SK-N-SH (cell line): ENCODE measurements around the gene BIRC5. TPM values are rescaled to one million over a fixed set of nuclear protein-coding genes. Genes with fewer than 3 reads are reported as not detected.
A peak's percentile ranks its signal among the peaks of the same experiment; 100 is the strongest.

Experiments used
- CTCF ChIA-PET: fragments of 300-600, 350-600 bp; formaldehyde crosslinking; extraction: SDS; loops from one replicate; lab custom pipeline; 2021; lab: Yijun Ruan, JAX
- POLR2A ChIA-PET: fragments of 350-600 bp; sonication (Branson Sonifier 250); formaldehyde crosslinking; extraction: SDS; loops from one replicate; lab custom pipeline; 2020; ENCODE audit warnings: antibody characterized with exemption, inconsistent platforms; lab: Yijun Ruan, JAX
- DNase-seq: peaks from one replicate; pipeline ENCODE4 v3.0.0; 2012
- H2AFZ ChIP-seq: fragments of 200-600 bp; sonication (generic); 2 replicates; pipeline ENCODE4 v1.8.1; 2016; ENCODE audit warnings: antibody characterized with exemption, mild to moderate bottlenecking, low read depth
- H3F3A ChIP-seq: fragments of 200-600 bp; sonication (generic); replicated peaks from 2 replicates; pipeline ENCODE3; 2016; ENCODE audit warnings: antibody characterized with exemption, mild to moderate bottlenecking; ENCODE audit not compliant: insufficient read depth
- H3K27ac ChIP-seq, 2 experiments: fragments of 200-500 bp in 1 of 2; fragments of 200-600 bp in 1 of 2; sonication (Bioruptor generic) in 1 of 2; sonication (generic), shearing (Covaris generic) in 1 of 2; 2 replicates each; pipeline versions ENCODE4 v1.5.1 to v1.6.1; 2014 to 2016; ENCODE audit warnings: low read depth in 2 of 2, inconsistent platforms in 1 of 2, low read length in 1 of 2, mild to moderate bottlenecking in 1 of 2, mixed read lengths in 1 of 2
- H3K27me3 ChIP-seq: fragments of 200-600 bp; sonication (generic), shearing (Covaris generic); 2 replicates; pipeline ENCODE4 v1.6.1; 2016; ENCODE audit warnings: mixed run types; ENCODE audit not compliant: insufficient read depth
- H3K36me3 ChIP-seq, 2 experiments: fragments of 200-500 bp in 1 of 2; fragments of 200-600 bp in 1 of 2; sonication (Bioruptor generic) in 1 of 2; sonication (generic) in 1 of 2; replicated peaks in 1 of 2; 2 replicates each; pipeline versions ENCODE3 to v1.5.1; 2014 to 2016; ENCODE audit warnings: low read length in 1 of 2, mild to moderate bottlenecking in 1 of 2; ENCODE audit not compliant: insufficient read depth in 2 of 2, control insufficient read depth in 1 of 2
- H3K4me1 ChIP-seq, 2 experiments: fragments of 200-500 bp in 1 of 2; fragments of 200-600 bp in 1 of 2; sonication (Bioruptor generic) in 1 of 2; sonication (generic), shearing (Covaris generic) in 1 of 2; 2 replicates each; pipeline versions ENCODE4 v1.5.1 to v1.6.1; 2014 to 2016; ENCODE audit warnings: low read depth in 1 of 2, low read length in 1 of 2, mixed run types in 1 of 2; ENCODE audit not compliant: insufficient read depth in 2 of 2, control insufficient read depth in 1 of 2
- H3K4me2 ChIP-seq: fragments of 200-600 bp; sonication (generic), shearing (Covaris generic); 2 replicates; pipeline ENCODE4 v1.6.1; 2017; ENCODE audit warnings: mixed run types
- H3K4me3 ChIP-seq, 2 experiments: fragments of 200-500 bp in 1 of 2; fragments of 200-600 bp in 1 of 2; sonication (Bioruptor generic) in 1 of 2; sonication (generic), shearing (Covaris generic) in 1 of 2; 2 replicates each; pipeline versions ENCODE4 v1.5.1 to v1.8.1; 2014 to 2016; ENCODE audit warnings: low read depth in 2 of 2, inconsistent platforms in 1 of 2, low read length in 1 of 2, mild to moderate bottlenecking in 1 of 2, mixed read lengths in 1 of 2, moderate library complexity in 1 of 2
- H3K79me2 ChIP-seq: fragments of 200-600 bp; sonication (generic); 2 replicates; pipeline ENCODE4 v1.8.1; 2017; ENCODE audit warnings: mild to moderate bottlenecking; ENCODE audit not compliant: insufficient read depth
- H3K9ac ChIP-seq: fragments of 200-600 bp; sonication (generic); 2 replicates; pipeline ENCODE4 v1.6.1; 2017; ENCODE audit warnings: mixed run types
- H3K9me2 ChIP-seq: fragments of 200-600 bp; sonication (generic); 2 replicates; pipeline ENCODE4 v1.6.1; 2017; ENCODE audit warnings: mixed run types
- H3K9me3 ChIP-seq: fragments of 200-600 bp; sonication (generic); 2 replicates; pipeline ENCODE4 v1.6.1; 2017; ENCODE audit warnings: mixed run types, mild to moderate bottlenecking, moderate library complexity
- H4K20me1 ChIP-seq: fragments of 200-600 bp; sonication (generic); 2 replicates; pipeline ENCODE4 v1.6.1; 2017; ENCODE audit warnings: mild to moderate bottlenecking, mixed run types; ENCODE audit not compliant: insufficient read depth
- CHD2 ChIP-seq: fragments of 150-350 bp; IDR thresholded peaks from 2 replicates; pipeline ENCODE4 v1.6.1; 2018; ENCODE audit warnings: low read length; ENCODE audit not compliant: partially characterized antibody
- ELF1 ChIP-seq: IDR thresholded peaks from 2 replicates; pipeline ENCODE4 v1.4.0; 2012
- EP300 ChIP-seq, 2 experiments: IDR thresholded peaks; 2 replicates each; pipeline versions ENCODE4 v1.4.0 to v1.6.1; 2012; ENCODE audit warnings: borderline replicate concordance in 1 of 2, low read depth in 1 of 2, low read length in 1 of 2
- FOSL2 ChIP-seq: IDR thresholded peaks from 2 replicates; pipeline ENCODE4 v1.4.0; 2012; ENCODE audit warnings: low read depth, mild to moderate bottlenecking, moderate library complexity, borderline replicate concordance
- FOXJ3 ChIP-seq: sonication (generic); formaldehyde crosslinking; IDR thresholded peaks from 2 replicates; pipeline ENCODE4 v1.5.1; 2020; ENCODE audit warnings: mild to moderate bottlenecking, missing genetic modification reagents
- GATA2 ChIP-seq: sonication (generic); formaldehyde crosslinking; IDR thresholded peaks from 2 replicates; pipeline ENCODE4 v1.5.0; 2020; ENCODE audit warnings: mild to moderate bottlenecking, missing genetic modification reagents
- RFX5 ChIP-seq: IDR thresholded peaks from 2 replicates; pipeline ENCODE4 v1.6.1; 2012; ENCODE audit warnings: mild to moderate bottlenecking, improper control_type of control experiment, low read length
- SIN3A ChIP-seq: IDR thresholded peaks from 2 replicates; pipeline ENCODE4 v1.6.1; 2012; ENCODE audit warnings: low read depth, mild to moderate bottlenecking, low read length, moderate library complexity, borderline replicate concordance
- SMC3 ChIP-seq: IDR thresholded peaks from 2 replicates; pipeline ENCODE4 v1.6.1; 2012; ENCODE audit warnings: low read depth, low read length, improper control_type of control experiment
- TCF12 ChIP-seq: IDR thresholded peaks from 2 replicates; pipeline ENCODE4 v1.4.0; 2012
- YY1 ChIP-seq: IDR thresholded peaks from 2 replicates; pipeline ENCODE4 v1.4.0; 2012; ENCODE audit warnings: low read depth, mild to moderate bottlenecking
- WGBS: methylation state at CpG from one replicate; pipeline ENCODE4 v1.1.6; 2017; ENCODE audit warnings: low lambda C conversion rate; 5-methylcytosine and 5-hydroxymethylcytosine counted together
- polyA plus RNA-seq, 3 experiments: library from polyadenylated mRNA; depleted of rRNA; stranded (reverse); fragments of >200 nt; gene quantifications; 2 replicates each; pipeline ENCODE4 v1.2.3, GENCODE V29; 2012
- TF ChIP-seq, protein P1 (sequence below): IDR thresholded peaks from 2 replicates; pipeline ENCODE4; 2012
- TF ChIP-seq, protein P2 (sequence below): fragments of 200-600 bp; sonication (generic); IDR thresholded peaks from 2 replicates; pipeline ENCODE4 v1.6.1; 2017; ENCODE audit warnings: antibody characterized with exemption, mild to moderate bottlenecking, moderate library complexity

BIRC5 gene
- polyA plus RNA-seq, 1 of the 3 experiments (the other 2 are of a cell fraction): 31.4 TPM

DNA sequence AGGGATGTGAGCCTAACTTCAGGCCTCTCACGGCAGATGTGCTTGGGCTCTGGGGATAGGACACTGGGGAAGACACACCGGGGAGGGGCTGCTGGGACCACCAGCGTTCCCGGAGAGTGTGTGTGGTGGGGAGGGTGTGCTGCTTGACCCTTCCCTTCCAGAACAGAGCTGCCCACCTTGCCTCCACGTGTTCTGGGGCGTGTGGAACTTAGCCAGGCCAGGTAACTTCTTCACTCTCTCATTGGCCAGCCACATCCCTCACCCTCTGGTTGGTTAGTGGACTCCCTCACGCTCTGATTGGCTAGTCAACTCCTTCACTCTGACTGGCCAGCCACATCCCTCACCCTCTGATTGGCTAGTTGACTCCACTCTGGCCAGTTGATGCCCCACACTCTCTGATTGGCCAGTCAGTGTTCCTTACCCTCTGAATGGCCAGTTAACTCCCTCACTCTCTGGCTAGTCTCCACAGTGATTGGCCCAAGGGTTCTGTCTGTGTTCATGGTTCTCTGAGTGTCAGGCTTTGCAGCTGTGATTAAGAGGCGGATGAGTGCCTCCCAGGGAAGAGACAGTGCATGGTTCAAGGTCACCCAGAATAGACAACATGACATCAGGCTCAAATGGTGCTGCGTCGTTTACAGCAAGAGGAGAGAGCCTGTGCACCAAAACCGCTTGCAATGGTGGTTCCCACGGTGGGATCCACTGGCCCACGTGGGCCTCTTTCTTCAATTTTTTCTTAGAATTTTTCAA lies 27.4 kb downstream of the BIRC5 start:
- ChIA-PET CTCF (interaction anchor here (1.2 to 3.6 kb wide), 4 partner anchors 9 to 181 kb away, joined by 3 to 50 read pairs (median 4); no protein-coding TSS in a partner anchor), POLR2A (no interaction called here)
- H3K4me1 ChIP-seq: peaks cover 0 to 26% of the 10 kb centered on the region in 2 experiments; a peak in 1 of 4 replicates
- H3K27me3 ChIP-seq: no peaks in the 10 kb centered on the region
- H3K9me2 ChIP-seq: no peaks in the 10 kb centered on the region
- H2AFZ ChIP-seq: no peak overlapping the region
- no peak overlapping the region; a peak in 1 of 4 replicates for H3K27ac ChIP-seq
- no peaks in the 10 kb centered on the region for H3K79me2 ChIP-seq
- H3K9me3 ChIP-seq: 0 out of 2 replicates have a peak, but pooled peaks cover 6% of the 10 kb centered on the region
- H3F3A ChIP-seq: no peaks in the 10 kb centered on the region
- peak; percentile 79 for DNase-seq
- no peaks in the 10 kb centered on the region for H4K20me1 ChIP-seq
- H3K4me3 ChIP-seq: no peak overlapping the region
- no peaks in the 10 kb centered on the region for H3K36me3 ChIP-seq
- WGBS: 78% methylated on average over 13 of the region's 13 CpGs
- no peak overlapping the region for H3K9ac ChIP-seq
- no peak for TF ChIP-seq FOSL2
- TF ChIP-seq GATA2 (CRISPR knock-in tag): no peak
- TF ChIP-seq ELF1: no peak
- no peak for TF ChIP-seq YY1
- no peak for TF ChIP-seq FOXJ3
- TF ChIP-seq, protein P1, sequence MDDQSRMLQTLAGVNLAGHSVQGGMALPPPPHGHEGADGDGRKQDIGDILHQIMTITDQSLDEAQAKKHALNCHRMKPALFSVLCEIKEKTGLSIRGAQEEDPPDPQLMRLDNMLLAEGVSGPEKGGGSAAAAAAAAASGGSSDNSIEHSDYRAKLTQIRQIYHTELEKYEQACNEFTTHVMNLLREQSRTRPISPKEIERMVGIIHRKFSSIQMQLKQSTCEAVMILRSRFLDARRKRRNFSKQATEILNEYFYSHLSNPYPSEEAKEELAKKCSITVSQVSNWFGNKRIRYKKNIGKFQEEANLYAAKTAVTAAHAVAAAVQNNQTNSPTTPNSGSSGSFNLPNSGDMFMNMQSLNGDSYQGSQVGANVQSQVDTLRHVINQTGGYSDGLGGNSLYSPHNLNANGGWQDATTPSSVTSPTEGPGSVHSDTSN: peak; percentile 59
- TF ChIP-seq SIN3A: no peak
- no peak for TF ChIP-seq SMC3
- TF ChIP-seq EP300 (IDR thresholded peaks at IDR 0.05; ENCODE audit: borderline replicate concordance in 1 of 2, low read depth in 1 of 2, low read length in 1 of 2): no peak
- TF ChIP-seq TCF12: no peak
- TF ChIP-seq RFX5: 0 out of 2 replicates have a peak, but pooled peaks have one; percentile 16
- peak; percentile 42 for TF ChIP-seq CHD2
- TF ChIP-seq, protein P2, sequence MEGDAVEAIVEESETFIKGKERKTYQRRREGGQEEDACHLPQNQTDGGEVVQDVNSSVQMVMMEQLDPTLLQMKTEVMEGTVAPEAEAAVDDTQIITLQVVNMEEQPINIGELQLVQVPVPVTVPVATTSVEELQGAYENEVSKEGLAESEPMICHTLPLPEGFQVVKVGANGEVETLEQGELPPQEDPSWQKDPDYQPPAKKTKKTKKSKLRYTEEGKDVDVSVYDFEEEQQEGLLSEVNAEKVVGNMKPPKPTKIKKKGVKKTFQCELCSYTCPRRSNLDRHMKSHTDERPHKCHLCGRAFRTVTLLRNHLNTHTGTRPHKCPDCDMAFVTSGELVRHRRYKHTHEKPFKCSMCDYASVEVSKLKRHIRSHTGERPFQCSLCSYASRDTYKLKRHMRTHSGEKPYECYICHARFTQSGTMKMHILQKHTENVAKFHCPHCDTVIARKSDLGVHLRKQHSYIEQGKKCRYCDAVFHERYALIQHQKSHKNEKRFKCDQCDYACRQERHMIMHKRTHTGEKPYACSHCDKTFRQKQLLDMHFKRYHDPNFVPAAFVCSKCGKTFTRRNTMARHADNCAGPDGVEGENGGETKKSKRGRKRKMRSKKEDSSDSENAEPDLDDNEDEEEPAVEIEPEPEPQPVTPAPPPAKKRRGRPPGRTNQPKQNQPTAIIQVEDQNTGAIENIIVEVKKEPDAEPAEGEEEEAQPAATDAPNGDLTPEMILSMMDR: no peak
- TF ChIP-seq, all 33 proteins: peak for 3
- H3K4me2 ChIP-seq: no peak overlapping the region
